Measurements from ENCODE around the gene SYDE2. TPM values are rescaled to one million over a fixed set of nuclear protein-coding genes. Genes with fewer than 3 reads are reported as not detected.
A peak's percentile ranks its signal among the peaks of the same experiment; 100 is the strongest.

The SYDE2 gene

GRCh38 chr1:85111695-85112094 is 89.1 kb downstream of the SYDE2 start:
- no peaks in the 10 kb centered on the region for H3K27me3 ChIP-seq (ENCODE audit: insufficient read depth, poor library complexity, severe bottlenecking)

DNA sequence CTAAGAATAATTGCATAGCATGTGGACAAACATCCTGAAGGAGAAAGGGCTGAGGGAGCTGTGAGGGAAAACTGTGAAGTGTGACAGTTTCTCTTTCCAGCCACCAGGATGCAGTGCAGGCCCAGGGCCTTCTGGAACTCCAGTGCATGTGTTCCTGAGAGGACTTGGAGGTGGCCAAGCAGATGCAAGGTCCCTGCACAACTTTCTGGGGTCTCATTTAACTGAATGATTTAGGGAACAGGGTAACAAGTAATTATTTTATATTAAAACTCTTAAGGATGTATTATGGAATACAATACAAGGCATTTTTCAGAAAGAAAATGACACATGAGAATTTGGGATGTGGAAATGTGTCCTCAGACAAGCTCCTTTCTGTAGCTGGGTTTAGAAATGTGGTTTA is 91.3 kb downstream of the SYDE2 start:
- DNase-seq (ENCODE audit: low read depth in 1 of 2, low spot score in 1 of 2) = peak in 1 of 2 experiments; percentile 50
- TF ChIP-seq, protein P1, sequence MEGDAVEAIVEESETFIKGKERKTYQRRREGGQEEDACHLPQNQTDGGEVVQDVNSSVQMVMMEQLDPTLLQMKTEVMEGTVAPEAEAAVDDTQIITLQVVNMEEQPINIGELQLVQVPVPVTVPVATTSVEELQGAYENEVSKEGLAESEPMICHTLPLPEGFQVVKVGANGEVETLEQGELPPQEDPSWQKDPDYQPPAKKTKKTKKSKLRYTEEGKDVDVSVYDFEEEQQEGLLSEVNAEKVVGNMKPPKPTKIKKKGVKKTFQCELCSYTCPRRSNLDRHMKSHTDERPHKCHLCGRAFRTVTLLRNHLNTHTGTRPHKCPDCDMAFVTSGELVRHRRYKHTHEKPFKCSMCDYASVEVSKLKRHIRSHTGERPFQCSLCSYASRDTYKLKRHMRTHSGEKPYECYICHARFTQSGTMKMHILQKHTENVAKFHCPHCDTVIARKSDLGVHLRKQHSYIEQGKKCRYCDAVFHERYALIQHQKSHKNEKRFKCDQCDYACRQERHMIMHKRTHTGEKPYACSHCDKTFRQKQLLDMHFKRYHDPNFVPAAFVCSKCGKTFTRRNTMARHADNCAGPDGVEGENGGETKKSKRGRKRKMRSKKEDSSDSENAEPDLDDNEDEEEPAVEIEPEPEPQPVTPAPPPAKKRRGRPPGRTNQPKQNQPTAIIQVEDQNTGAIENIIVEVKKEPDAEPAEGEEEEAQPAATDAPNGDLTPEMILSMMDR (IDR thresholded peaks at IDR 0.05; ENCODE audit: insufficient read depth, low read length) = peak; percentile 49
- TF ChIP-seq GABPA (IDR thresholded peaks at IDR 0.05; ENCODE audit: low read depth) = no peak

More at GRCh38 chr1:85111695-85112094, 89.1 kb downstream of the SYDE2 start:
- Histone ChIP-seq H3K4me3 (replicated peaks; ENCODE audit: insufficient read depth, low read length) (no peak overlapping the region), H3K27ac (replicated peaks) (no peak overlapping the region)
- no peak for TF ChIP-seq GABPA (IDR thresholded peaks at IDR 0.05; ENCODE audit: low read depth)
- TF ChIP-seq, protein P2, sequence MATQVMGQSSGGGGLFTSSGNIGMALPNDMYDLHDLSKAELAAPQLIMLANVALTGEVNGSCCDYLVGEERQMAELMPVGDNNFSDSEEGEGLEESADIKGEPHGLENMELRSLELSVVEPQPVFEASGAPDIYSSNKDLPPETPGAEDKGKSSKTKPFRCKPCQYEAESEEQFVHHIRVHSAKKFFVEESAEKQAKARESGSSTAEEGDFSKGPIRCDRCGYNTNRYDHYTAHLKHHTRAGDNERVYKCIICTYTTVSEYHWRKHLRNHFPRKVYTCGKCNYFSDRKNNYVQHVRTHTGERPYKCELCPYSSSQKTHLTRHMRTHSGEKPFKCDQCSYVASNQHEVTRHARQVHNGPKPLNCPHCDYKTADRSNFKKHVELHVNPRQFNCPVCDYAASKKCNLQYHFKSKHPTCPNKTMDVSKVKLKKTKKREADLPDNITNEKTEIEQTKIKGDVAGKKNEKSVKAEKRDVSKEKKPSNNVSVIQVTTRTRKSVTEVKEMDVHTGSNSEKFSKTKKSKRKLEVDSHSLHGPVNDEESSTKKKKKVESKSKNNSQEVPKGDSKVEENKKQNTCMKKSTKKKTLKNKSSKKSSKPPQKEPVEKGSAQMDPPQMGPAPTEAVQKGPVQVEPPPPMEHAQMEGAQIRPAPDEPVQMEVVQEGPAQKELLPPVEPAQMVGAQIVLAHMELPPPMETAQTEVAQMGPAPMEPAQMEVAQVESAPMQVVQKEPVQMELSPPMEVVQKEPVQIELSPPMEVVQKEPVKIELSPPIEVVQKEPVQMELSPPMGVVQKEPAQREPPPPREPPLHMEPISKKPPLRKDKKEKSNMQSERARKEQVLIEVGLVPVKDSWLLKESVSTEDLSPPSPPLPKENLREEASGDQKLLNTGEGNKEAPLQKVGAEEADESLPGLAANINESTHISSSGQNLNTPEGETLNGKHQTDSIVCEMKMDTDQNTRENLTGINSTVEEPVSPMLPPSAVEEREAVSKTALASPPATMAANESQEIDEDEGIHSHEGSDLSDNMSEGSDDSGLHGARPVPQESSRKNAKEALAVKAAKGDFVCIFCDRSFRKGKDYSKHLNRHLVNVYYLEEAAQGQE (IDR thresholded peaks at IDR 0.05; ENCODE audit: insufficient replicate concordance, low read depth) = no peak
- TF ChIP-seq, protein P1 (IDR thresholded peaks at IDR 0.05; ENCODE audit: insufficient read depth, low read length) = no peak
- TF ChIP-seq POLR2AphosphoS5 (IDR thresholded peaks at IDR 0.05; ENCODE audit: low read depth) = no peak
- no peak for TF ChIP-seq SPI1 (IDR thresholded peaks at IDR 0.05; ENCODE audit: borderline replicate concordance, low read depth)
- no peak for DNase-seq (ENCODE audit: low read depth in 1 of 2, low spot score in 1 of 2)

More for the DNA sequence above, 91.3 kb downstream of the SYDE2 start:
- H3K27me3 ChIP-seq (ENCODE audit: insufficient read depth, poor library complexity, severe bottlenecking) = no peaks in the 10 kb centered on the region
- H3K4me3 ChIP-seq (replicated peaks; ENCODE audit: insufficient read depth, low read length) = no peak overlapping the region
- H3K27ac ChIP-seq (replicated peaks) = no peak overlapping the region

Small RNAs within 50 kb of the gene (microRNA-seq; reads per million reads assigned to microRNA genes)
- not detected for gene MIR4423

All from HL-60 (cell line).